ENCODE measurements around the gene FSHR. TPM values are rescaled to one million over a fixed set of nuclear protein-coding genes. Genes with fewer than 3 reads are reported as not detected.
A peak's percentile ranks its signal among the peaks of the same experiment; 100 is the strongest.

FSHR gene
- polyA plus RNA-seq, 6 donors from 2014 or later = not detected

- H3K36me3 Mint-ChIP-seq = no peaks in the 10 kb centered on the region
- H3K4me3 Mint-ChIP-seq = no peak overlapping the region
- no peak for ATAC-seq (ENCODE audit: low read depth in 2 of 2)
- no peak for DNase-seq
- H3K27ac Mint-ChIP-seq = peak overlapping the region in 1 of 6 donors; percentile 73
- peaks cover 0 to 2% (median 0%) of the 10 kb centered on the region in 3 donors for H3K4me1 Mint-ChIP-seq
- peaks cover 0 to 6% (median 2%) of the 10 kb centered on the region in 7 donors for H3K9me3 Mint-ChIP-seq
- H3K27me3 Mint-ChIP-seq = no peaks in the 10 kb centered on the region
These were observed 117.1 kb downstream of the FSHR start for GRCh38 chr2:49037197-49037596.

DNA sequence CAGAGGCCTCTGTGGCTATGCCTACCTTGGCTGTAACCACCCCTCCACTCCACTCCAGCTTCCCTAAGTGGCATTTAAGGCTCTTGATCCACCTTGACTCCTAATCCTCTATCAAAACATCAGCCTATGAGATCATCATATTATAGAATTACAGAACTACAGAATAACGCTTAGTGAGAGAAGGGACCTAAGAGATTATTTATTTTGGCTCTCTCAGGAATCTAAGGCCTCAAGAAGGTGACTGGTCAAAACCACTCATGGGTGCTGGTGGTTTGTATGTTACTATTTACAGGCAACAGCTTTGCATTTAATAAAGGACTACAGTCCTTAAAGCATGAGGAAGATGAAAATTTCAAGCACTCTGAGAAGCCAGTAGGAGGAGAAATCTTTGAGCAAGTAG, 118.8 kb downstream of the FSHR start:
- no peak overlapping the region for H3K4me3 Mint-ChIP-seq
- H3K36me3 Mint-ChIP-seq = no peaks in the 10 kb centered on the region
- H3K27ac Mint-ChIP-seq = no peak overlapping the region
- ATAC-seq (ENCODE audit: low read depth in 2 of 2) (no peak), DNase-seq (no peak)
- H3K27me3 Mint-ChIP-seq = no peaks in the 10 kb centered on the region
- H3K4me1 Mint-ChIP-seq = peaks cover 0 to 4% (median 0%) of the 10 kb centered on the region in 3 donors
- peaks cover 0 to 4% (median 2%) of the 10 kb centered on the region in 7 donors for H3K9me3 Mint-ChIP-seq

- Mint-ChIP-seq H3K27ac (no peak overlapping the region), H3K4me3 (no peak overlapping the region), H3K9me3 (peaks cover 0 to 1% (median 0%) of the 10 kb centered on the region in 7 donors), H3K36me3 (no peaks in the 10 kb centered on the region), H3K4me1 (peaks cover 0 to 4% (median 0%) of the 10 kb centered on the region in 3 donors), H3K27me3 (no peaks in the 10 kb centered on the region)
- DNase-seq (no peak), ATAC-seq (ENCODE audit: low read depth in 2 of 2) (no peak)
These were observed 120.7 kb downstream of the FSHR start for GRCh38 chr2:49033394-49034185.

- H3K27me3 Mint-ChIP-seq = no peaks in the 10 kb centered on the region
- no peak for ATAC-seq (ENCODE audit: low read depth in 2 of 2)
- DNase-seq = no peak
- no peak overlapping the region for H3K4me3 Mint-ChIP-seq
- peaks cover 0 to 4% (median 0%) of the 10 kb centered on the region in 3 donors for H3K4me1 Mint-ChIP-seq
- H3K9me3 Mint-ChIP-seq = peaks cover 0 to 1% (median 0%) of the 10 kb centered on the region in 7 donors
- no peak overlapping the region for H3K27ac Mint-ChIP-seq
- no peaks in the 10 kb centered on the region for H3K36me3 Mint-ChIP-seq
These were observed 121.4 kb downstream of the FSHR start for GRCh38 chr2:49032936-49033335.

DNA sequence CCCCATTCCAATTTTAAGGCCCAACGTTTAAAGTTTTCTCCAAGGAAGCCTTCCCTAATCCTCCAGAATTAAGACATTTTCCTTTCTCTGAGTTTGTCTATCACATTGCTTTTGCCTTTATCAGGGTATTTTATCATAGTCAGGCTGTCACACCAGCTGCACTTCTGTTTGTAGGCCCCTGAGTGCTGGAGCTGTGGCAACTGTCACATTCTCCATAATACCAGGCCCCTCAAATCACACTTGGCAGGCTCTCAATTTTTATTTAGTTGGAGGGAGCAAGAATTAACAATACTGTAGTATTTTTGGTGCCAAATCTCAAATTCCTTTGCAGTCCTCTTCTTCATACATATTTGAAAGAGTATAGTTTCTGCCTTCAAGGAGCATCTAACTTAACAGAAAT, 122.2 kb downstream of the FSHR start:
- no peak overlapping the region for H3K27ac Mint-ChIP-seq
- no peak for DNase-seq
- peaks cover 0 to 2% (median 0%) of the 10 kb centered on the region in 7 donors for H3K9me3 Mint-ChIP-seq
- ATAC-seq (ENCODE audit: low read depth in 2 of 2) = no peak
- no peaks in the 10 kb centered on the region for H3K36me3 Mint-ChIP-seq
- peaks cover 0 to 3% (median 0%) of the 10 kb centered on the region in 3 donors for H3K4me1 Mint-ChIP-seq
- H3K4me3 Mint-ChIP-seq = no peak overlapping the region
- no peaks in the 10 kb centered on the region for H3K27me3 Mint-ChIP-seq

DNA sequence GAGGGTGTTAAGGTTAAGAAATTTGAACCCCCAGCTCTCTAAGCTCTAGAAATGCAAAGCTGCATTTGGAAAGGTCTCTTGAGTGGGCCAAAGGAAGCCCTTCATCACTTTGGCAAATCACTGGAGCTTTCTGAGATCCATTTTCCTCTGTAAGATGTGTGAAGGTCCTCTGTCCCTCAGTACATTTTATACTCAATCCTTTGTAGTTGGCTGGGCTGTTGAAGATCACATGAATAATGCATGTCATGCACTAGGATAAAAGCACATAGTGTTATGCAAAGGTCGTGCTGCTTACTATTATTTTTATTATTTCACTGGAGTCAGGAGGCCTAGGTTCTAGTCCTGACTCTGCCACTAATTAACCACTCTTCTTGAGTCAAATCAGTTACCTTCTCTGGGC, 124.9 kb downstream of the FSHR start:
- H3K27me3 Mint-ChIP-seq = no peaks in the 10 kb centered on the region
- H3K27ac Mint-ChIP-seq = no peak overlapping the region
- DNase-seq (no peak), ATAC-seq (ENCODE audit: low read depth in 2 of 2) (no peak)
- H3K9me3 Mint-ChIP-seq = peaks cover 0 to 2% (median 0%) of the 10 kb centered on the region in 7 donors
- H3K4me1 Mint-ChIP-seq = peaks cover 0 to 3% (median 0%) of the 10 kb centered on the region in 3 donors
- H3K36me3 Mint-ChIP-seq = no peaks in the 10 kb centered on the region
- no peak overlapping the region for H3K4me3 Mint-ChIP-seq

- H3K4me3 Mint-ChIP-seq = no peak overlapping the region
- H3K27me3 Mint-ChIP-seq = no peaks in the 10 kb centered on the region
- DNase-seq (no peak), ATAC-seq (ENCODE audit: low read depth in 2 of 2) (no peak)
- peak overlapping the region in 1 of 6 donors; percentile 55 for H3K27ac Mint-ChIP-seq
- H3K9me3 Mint-ChIP-seq = peaks cover 0 to 2% (median 0%) of the 10 kb centered on the region in 7 donors
- no peaks in the 10 kb centered on the region for H3K36me3 Mint-ChIP-seq
- H3K4me1 Mint-ChIP-seq = peaks cover 0 to 3% (median 0%) of the 10 kb centered on the region in 3 donors
These were observed 126.2 kb downstream of the FSHR start for GRCh38 chr2:49028101-49028500.

- Mint-ChIP-seq H3K27ac (no peak overlapping the region), H3K9me3 (peaks cover 0 to 2% (median 0%) of the 10 kb centered on the region in 7 donors), H3K4me1 (peaks cover 0 to 3% (median 0%) of the 10 kb centered on the region in 3 donors), H3K36me3 (no peaks in the 10 kb centered on the region), H3K27me3 (no peaks in the 10 kb centered on the region), H3K4me3 (no peak overlapping the region)
- no peak for DNase-seq
- ATAC-seq (ENCODE audit: low read depth in 2 of 2) = no peak
These were observed 127.6 kb downstream of the FSHR start for GRCh38 chr2:49026706-49027105.

DNA sequence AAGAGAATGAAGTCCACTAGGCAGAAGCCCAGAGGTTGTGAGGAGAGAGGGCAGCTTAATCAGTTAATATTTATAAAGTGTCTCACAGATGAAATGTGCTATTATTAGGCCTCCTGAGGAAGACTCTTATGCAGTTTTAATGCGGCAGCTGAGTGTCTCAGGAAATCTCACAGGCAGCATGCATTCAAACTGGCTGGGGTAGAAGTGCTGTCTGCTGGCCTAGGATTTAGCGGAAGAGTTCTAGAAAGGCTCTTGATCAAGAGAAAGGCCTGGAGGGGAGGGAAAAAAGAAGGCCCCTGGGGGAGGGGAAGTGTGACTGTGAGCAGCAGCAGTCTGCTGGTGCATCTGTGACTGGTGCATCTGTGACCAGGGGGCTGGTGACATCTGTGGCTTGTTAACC, 133.0 kb downstream of the FSHR start:
- Mint-ChIP-seq H3K9me3 (peaks cover 0 to 14% (median 3%) of the 10 kb centered on the region in 7 donors), H3K4me1 (peaks cover 0 to 3% (median 0%) of the 10 kb centered on the region in 3 donors), H3K27me3 (no peaks in the 10 kb centered on the region), H3K4me3 (no peak overlapping the region), H3K36me3 (no peaks in the 10 kb centered on the region), H3K27ac (no peak overlapping the region)
- no peak for ATAC-seq (ENCODE audit: low read depth in 2 of 2)
- DNase-seq = no peak

GRCh38 chr2:49005261-49005660, 149.1 kb downstream of the FSHR start:
- H3K27ac Mint-ChIP-seq = no peak overlapping the region
- no peak overlapping the region for H3K4me3 Mint-ChIP-seq
- peaks cover 0 to 28% (median 4%) of the 10 kb centered on the region in 3 donors for H3K4me1 Mint-ChIP-seq
- H3K36me3 Mint-ChIP-seq = no peaks in the 10 kb centered on the region
- peaks cover 0 to 10% (median 5%) of the 10 kb centered on the region in 7 donors for H3K9me3 Mint-ChIP-seq
- H3K27me3 Mint-ChIP-seq = no peaks in the 10 kb centered on the region
- ATAC-seq (ENCODE audit: low read depth in 2 of 2) = no peak
- DNase-seq = no peak

DNA sequence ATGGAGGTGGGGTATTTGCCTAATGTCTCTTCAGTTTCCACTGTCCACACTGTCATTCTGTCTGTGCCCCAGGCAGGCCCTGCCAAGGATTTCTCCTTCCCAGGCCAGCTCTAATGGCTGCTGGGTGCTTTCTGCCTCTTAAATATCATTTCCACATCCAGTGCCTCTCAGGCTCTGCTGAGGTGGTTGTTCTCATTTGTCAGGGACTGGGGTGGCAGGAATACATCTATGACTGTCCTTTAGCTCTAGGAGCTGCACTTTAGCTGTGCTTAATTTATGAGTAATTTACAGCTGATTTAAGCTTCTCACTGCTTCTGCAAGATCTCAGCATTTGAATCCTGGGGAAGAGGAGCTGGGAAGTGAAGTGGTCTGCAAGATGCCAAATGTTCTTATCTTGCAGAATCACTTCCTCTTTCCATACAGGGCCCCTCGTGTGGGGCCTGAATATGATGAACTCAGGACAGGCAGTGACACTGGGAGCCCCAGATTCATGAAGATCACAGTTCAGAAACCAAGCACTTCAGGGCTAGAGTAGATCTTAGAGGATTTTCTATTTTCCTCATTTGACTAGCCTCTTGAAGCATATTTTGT, 150.2 kb downstream of the FSHR start:
- H3K36me3 Mint-ChIP-seq = no peaks in the 10 kb centered on the region
- no peaks in the 10 kb centered on the region for H3K27me3 Mint-ChIP-seq
- peaks cover 0 to 10% (median 5%) of the 10 kb centered on the region in 7 donors for H3K9me3 Mint-ChIP-seq
- ATAC-seq (ENCODE audit: low read depth in 2 of 2) (no peak), DNase-seq (no peak)
- H3K4me1 Mint-ChIP-seq = peaks cover 0 to 28% (median 4%) of the 10 kb centered on the region in 3 donors
- peak overlapping the region in 1 of 6 donors; percentile 48 for H3K27ac Mint-ChIP-seq
- H3K4me3 Mint-ChIP-seq = peak overlapping the region in 1 of 8 donors; percentile 80

GRCh38 chr2:49003201-49003600, 151.1 kb downstream of the FSHR start:
- no peak for DNase-seq
- peak overlapping the region in 1 of 8 donors; percentile 7 for H3K4me3 Mint-ChIP-seq
- H3K27me3 Mint-ChIP-seq = no peaks in the 10 kb centered on the region
- H3K4me1 Mint-ChIP-seq = peaks cover 0 to 28% (median 4%) of the 10 kb centered on the region in 3 donors
- no peak for ATAC-seq (ENCODE audit: low read depth in 2 of 2)
- no peaks in the 10 kb centered on the region for H3K36me3 Mint-ChIP-seq
- no peak overlapping the region for H3K27ac Mint-ChIP-seq
- peaks cover 0 to 10% (median 5%) of the 10 kb centered on the region in 7 donors for H3K9me3 Mint-ChIP-seq

- ATAC-seq (ENCODE audit: low read depth in 2 of 2) = no peak
- Mint-ChIP-seq H3K27ac (peak overlapping the region in 2 of 6 donors; percentile 15 to 82), H3K27me3 (no peaks in the 10 kb centered on the region), H3K4me1 (peaks cover 0 to 28% (median 4%) of the 10 kb centered on the region in 3 donors), H3K4me3 (no peak overlapping the region), H3K36me3 (no peaks in the 10 kb centered on the region), H3K9me3 (peaks cover 0 to 10% (median 5%) of the 10 kb centered on the region in 7 donors)
- DNase-seq = no peak
These were observed 151.6 kb downstream of the FSHR start for GRCh38 chr2:49002750-49003149.

- no peaks in the 10 kb centered on the region for H3K27me3 Mint-ChIP-seq
- no peak for DNase-seq
- no peak overlapping the region for H3K4me3 Mint-ChIP-seq
- H3K4me1 Mint-ChIP-seq = peaks cover 0 to 28% (median 4%) of the 10 kb centered on the region in 3 donors
- no peak overlapping the region for H3K27ac Mint-ChIP-seq
- peaks cover 0 to 3% (median 0%) of the 10 kb centered on the region in 7 donors for H3K9me3 Mint-ChIP-seq
- ATAC-seq (ENCODE audit: low read depth in 2 of 2) = no peak
- no peaks in the 10 kb centered on the region for H3K36me3 Mint-ChIP-seq
These were observed 153.6 kb downstream of the FSHR start for GRCh38 chr2:49000695-49001094.

Measured in naive B cell (primary cell).